Upper lobe of right lung (tissue), 1 donor: Measurements from ENCODE around the gene AGR3. TPM values are rescaled to one million over a fixed set of nuclear protein-coding genes. Genes with fewer than 3 reads are reported as not detected.

Experiments
- ATAC-seq: fragments of 200-7000 bp; cut with Tn5 transposase; one replicate; pipeline ENCODE4 v1.9.1; 2020; ENCODE audit warnings: mild to moderate bottlenecking, moderate library complexity
- DNase-seq: peaks from one replicate; pipeline ENCODE4 v3.0.0-alpha.2; 2020
- H3K27ac ChIP-seq: fragments of 200-600 bp; one replicate; pipeline ENCODE4 v1.8.0; 2022
- H3K27me3 ChIP-seq: fragments of 200-600 bp; one replicate; pipeline ENCODE4 v1.8.0; 2022; ENCODE audit warnings: mild to moderate bottlenecking
- H3K36me3 ChIP-seq: fragments of 200-600 bp; one replicate; pipeline ENCODE4 v1.8.0; 2022
- H3K4me1 ChIP-seq: fragments of 200-600 bp; one replicate; pipeline ENCODE4 v1.8.0; 2022
- H3K4me3 ChIP-seq: fragments of 200-600 bp; one replicate; pipeline ENCODE4 v1.8.0; 2022; ENCODE audit warnings: mild to moderate bottlenecking
- H3K9me3 ChIP-seq: fragments of 200-600 bp; one replicate; pipeline ENCODE4 v1.8.0; 2022
- intact Hi-C: fragments of 100-400 bp; cut with DNase I; formaldehyde crosslinking; loops from one replicate; pipeline ENCODE4 v1.11.0; 2022
- total RNA-seq: library from RNA; stranded (reverse); fragmentation: NEBNext Ultra II Directional; extraction: Animal tissue kit (Norgen Biotek cat#: 25700); gene quantifications from one replicate; pipeline ENCODE4 v1.2.1, GENCODE V29; 2021
- TF ChIP-seq, protein P1 (sequence below): fragments of 200-600 bp; IDR thresholded peaks from one replicate; pipeline ENCODE4 v1.8.0; 2022; ENCODE audit warnings: antibody characterized with exemption
- donor health status: DM: no; HTN: yes; CAD: no; lungs with severe emphysema.

The AGR3 gene
- total RNA-seq, 1 donor from 2014 or later, result 37.2 TPM

DNA sequence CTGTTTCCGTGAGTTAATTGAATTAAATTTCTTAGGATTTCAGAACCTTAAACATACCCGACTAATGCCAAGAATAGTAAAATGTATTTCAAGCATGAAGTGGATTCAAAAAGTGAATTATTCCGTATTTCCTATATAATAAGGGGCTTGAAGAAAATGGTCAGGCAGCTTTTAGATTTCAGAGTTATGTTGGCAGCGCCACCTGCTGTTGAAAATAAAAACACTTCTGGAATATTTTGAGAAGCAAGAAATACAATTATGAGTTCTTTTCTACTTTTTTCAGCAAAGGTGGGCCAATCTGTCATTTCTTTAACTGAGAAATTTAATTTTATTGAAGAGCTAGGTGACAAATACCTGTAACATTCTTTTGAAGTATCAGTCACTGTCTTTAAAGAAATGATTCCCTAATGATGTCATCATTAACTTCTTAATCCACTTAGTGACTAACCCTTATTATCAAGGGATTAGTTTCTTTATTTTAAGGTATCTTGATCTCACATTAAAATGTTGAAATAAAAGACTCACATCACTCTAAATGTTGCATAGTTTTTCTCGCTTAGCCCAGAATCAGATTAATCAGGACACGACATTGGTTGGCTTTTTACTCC lies 36.6 kb upstream of the AGR3 start:
- TF ChIP-seq, protein P1, sequence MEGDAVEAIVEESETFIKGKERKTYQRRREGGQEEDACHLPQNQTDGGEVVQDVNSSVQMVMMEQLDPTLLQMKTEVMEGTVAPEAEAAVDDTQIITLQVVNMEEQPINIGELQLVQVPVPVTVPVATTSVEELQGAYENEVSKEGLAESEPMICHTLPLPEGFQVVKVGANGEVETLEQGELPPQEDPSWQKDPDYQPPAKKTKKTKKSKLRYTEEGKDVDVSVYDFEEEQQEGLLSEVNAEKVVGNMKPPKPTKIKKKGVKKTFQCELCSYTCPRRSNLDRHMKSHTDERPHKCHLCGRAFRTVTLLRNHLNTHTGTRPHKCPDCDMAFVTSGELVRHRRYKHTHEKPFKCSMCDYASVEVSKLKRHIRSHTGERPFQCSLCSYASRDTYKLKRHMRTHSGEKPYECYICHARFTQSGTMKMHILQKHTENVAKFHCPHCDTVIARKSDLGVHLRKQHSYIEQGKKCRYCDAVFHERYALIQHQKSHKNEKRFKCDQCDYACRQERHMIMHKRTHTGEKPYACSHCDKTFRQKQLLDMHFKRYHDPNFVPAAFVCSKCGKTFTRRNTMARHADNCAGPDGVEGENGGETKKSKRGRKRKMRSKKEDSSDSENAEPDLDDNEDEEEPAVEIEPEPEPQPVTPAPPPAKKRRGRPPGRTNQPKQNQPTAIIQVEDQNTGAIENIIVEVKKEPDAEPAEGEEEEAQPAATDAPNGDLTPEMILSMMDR, result peak; percentile 76
- ATAC-seq, result no peak
- Histone ChIP-seq H3K36me3 (no peaks in the 10 kb centered on the region), H3K27me3 (no peaks in the 10 kb centered on the region), H3K9me3 (no peaks in the 10 kb centered on the region), H3K4me1 (no peaks in the 10 kb centered on the region), H3K27ac (no peak overlapping the region), H3K4me3 (no peak overlapping the region)
- intact Hi-C loops, result no loop called here
- no peak for DNase-seq

DNA sequence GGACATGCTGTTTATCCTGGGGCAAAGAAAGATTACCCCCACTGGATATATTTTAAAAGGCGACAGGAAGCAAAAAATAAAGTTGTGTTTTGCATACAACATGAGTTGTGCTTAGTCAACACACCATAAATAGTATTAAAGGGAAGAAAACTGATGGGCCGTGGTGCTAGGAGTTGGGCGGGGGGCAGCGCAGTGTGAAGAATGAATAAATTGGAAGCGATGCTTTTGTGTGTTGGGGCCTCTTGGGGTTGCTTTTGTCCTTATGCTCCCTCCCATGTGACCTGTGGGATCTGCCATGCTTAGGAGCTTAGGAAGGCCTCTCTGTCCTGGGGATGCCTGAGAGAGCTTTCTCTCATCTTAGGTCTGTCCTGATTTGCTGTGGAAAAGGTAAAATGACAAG lies 35.0 kb upstream of the AGR3 start:
- intact Hi-C loops, result no loop called here
- Histone ChIP-seq H3K27me3 (no peaks in the 10 kb centered on the region), H3K27ac (no peak overlapping the region), H3K4me3 (no peak overlapping the region), H3K9me3 (no peaks in the 10 kb centered on the region), H3K4me1 (no peaks in the 10 kb centered on the region), H3K36me3 (no peaks in the 10 kb centered on the region)
- TF ChIP-seq, protein P1, result no peak
- DNase-seq (no peak), ATAC-seq (no peak)

DNA sequence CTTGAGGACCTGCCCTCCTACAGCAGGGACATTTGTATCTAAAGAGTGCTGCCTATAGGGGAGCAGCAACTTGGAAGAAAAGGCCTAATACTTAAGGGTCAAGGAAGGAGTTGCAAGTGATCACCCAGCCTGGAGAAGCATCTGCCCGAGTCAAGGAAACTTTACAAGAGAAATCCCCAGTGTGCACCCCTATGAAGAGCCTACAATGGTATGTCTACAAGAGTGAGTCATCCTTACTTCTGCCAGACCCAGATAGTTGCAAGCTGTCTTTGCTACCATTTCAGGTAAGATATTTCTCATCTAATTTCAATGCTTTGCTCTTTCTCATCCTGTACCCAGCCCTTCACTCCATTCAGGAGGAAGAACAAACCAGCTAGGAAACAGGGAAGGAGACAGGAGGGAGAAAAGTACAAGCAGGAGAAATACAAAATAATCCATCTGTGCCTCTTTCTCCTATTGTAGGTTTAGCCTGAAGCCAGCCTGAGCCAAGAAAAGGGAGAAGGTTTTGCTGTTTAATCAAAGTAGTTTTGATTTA lies 34.4 kb upstream of the AGR3 start:
- ATAC-seq (peak; percentile 46), DNase-seq (no peak)
- intact Hi-C loops, result no loop called here
- H3K36me3 ChIP-seq, result no peaks in the 10 kb centered on the region
- TF ChIP-seq, protein P1, result no peak
- H3K9me3 ChIP-seq, result no peaks in the 10 kb centered on the region
- H3K4me1 ChIP-seq, result no peaks in the 10 kb centered on the region
- H3K27ac ChIP-seq, result no peak overlapping the region
- H3K4me3 ChIP-seq, result no peak overlapping the region
- H3K27me3 ChIP-seq, result no peaks in the 10 kb centered on the region

DNA sequence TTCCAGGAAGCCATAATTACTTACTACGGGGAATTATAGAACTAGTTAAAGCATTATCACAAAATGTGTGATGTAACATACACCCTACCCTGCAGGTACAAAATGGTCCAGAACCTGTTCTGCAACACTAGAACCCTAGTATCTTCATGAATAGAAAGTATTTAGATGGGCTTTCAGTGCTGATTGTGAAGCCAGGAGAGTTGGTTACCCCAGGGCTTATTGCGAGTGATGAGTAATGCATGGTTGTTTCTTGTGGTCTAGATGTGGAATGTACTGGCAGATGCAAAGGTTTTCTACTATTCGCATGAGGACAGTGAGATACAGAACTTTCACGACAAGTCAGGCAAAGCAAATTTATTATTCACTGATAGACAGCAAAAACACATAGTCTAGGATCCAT lies 33.6 kb upstream of the AGR3 start:
- Histone ChIP-seq H3K27me3 (no peaks in the 10 kb centered on the region), H3K27ac (no peak overlapping the region), H3K36me3 (no peaks in the 10 kb centered on the region), H3K9me3 (no peaks in the 10 kb centered on the region), H3K4me1 (no peaks in the 10 kb centered on the region), H3K4me3 (no peak overlapping the region)
- intact Hi-C loops, result no loop called here
- no peak for DNase-seq
- ATAC-seq, result no peak
- TF ChIP-seq, protein P1, result no peak

DNA sequence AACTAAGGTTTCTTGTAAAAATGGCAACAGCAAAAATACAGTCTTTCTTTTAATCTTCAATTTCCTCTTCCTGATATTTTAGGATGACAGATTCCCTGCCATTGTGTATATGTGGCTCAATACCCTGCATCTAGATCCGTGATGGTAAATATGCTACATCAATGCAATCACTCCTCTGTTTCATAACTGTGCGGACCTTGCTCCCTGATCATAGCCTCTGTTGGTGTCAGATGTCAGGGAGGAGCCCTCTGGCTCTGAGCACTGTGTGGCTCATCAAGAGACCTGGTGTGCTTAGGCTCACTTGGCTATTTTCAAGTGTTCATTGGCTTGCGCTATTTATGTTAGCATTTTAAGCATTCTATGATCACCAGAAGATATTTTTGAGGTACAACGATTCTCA lies 33.0 kb upstream of the AGR3 start:
- Histone ChIP-seq H3K9me3 (no peaks in the 10 kb centered on the region), H3K4me1 (no peaks in the 10 kb centered on the region), H3K4me3 (no peak overlapping the region), H3K27me3 (no peaks in the 10 kb centered on the region), H3K27ac (no peak overlapping the region), H3K36me3 (no peaks in the 10 kb centered on the region)
- no peak for ATAC-seq
- TF ChIP-seq, protein P1, result no peak
- intact Hi-C loops, result no loop called here
- DNase-seq, result no peak

DNA sequence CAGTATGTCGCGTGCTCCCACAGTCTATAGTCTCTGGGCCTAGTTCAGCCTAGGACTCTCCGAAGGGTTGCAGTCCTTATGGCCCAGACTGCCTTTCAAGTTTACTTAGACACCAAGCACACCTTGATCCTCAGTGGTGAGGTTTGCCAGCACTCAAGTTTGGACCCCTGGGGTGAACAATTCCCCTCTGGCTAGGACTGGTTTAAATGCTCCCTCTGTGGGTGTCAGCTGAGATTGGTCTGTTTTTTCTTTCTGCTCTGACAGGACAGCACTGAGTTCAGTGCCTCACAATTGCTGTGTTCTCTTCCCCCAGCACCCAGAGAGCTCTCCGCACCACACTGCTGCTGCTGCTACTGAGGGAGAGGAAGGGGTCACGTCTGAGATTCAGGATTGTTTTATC lies 31.9 kb upstream of the AGR3 start:
- Histone ChIP-seq H3K36me3 (no peaks in the 10 kb centered on the region), H3K4me1 (no peaks in the 10 kb centered on the region), H3K9me3 (no peaks in the 10 kb centered on the region), H3K27ac (no peak overlapping the region), H3K4me3 (no peak overlapping the region), H3K27me3 (no peaks in the 10 kb centered on the region)
- DNase-seq, result no peak
- ATAC-seq, result no peak
- TF ChIP-seq, protein P1, result no peak
- intact Hi-C loops, result no loop called here
